HG03442 (cell line): ENCODE data around the gene RBM18.

Experiments
- ATAC-seq: cut with Tn5 transposase; IDR thresholded peaks from one replicate; pipeline ENCODE4 v1.9.1; 2021; ENCODE audit warnings: mild to moderate bottlenecking, moderate library complexity; ENCODE audit not compliant: unreplicated experiment

The RBM18 gene

GRCh38 chr9:122207096-122207495 is 57.5 kb downstream of the RBM18 start:
- ATAC-seq, result no peak

DNA sequence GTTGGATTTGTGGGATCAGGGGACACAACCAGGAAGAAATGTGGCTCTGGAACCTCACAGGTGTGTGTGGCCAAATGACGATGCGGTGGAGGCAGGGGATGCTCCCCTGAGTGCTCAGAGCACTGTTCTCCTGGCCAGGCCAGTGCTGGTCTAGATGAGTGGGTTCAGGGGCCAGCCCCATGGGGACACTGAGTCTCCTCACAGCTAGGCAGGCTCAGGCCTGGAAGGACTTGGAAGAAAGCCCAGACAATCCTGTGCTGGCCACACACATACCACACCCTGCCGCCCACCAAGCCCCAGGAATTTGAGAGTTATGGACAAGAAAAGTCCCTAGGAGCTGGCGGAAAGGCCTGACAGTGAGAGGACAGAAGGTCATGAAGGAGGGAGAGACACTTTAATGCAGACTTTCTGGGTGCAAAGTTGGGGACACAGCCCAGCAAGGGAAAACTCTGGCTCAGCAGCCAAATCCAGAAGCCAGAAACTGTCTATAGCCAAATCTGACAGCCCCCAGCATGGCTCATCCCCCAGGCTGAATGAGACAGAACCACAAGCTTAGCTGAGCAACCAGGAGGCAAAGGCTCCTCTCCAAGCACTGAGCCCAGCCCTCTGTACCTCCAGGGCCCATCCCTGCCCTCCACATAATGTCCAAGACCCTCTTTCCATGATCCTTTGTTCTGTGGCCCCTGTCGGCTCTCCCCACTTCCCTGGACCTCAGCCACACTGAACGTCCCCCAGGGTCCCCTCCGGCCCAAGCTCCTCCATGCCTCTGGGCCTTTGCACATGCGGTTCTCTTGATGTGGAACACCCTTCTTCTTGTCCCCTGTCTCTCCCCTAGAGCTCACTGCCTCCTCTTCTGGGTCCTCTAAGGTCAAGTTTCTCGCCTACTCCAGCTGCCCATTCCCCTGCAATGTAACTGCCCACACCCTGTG is 58.3 kb downstream of the RBM18 start:
- no peak for ATAC-seq

DNA sequence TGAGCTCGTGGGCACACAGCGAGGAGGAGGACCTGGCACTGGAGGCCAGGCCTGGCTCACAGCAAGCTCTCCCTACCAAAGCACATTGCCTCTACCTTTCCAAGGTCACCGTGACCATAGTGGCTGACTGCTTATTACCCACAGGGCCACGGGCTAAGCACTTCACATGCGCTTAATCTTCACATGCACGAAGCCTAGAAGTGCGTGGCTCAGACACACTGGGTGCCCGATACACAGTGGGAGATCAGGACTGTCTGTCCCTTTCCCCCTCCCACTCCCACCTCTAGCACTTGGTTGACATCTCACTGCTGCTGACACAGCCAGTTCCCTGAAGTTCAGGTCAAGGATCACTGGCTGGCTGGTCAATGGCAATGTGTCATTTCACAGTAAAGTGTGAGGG is 59.5 kb downstream of the RBM18 start:
- no peak for ATAC-seq

GRCh38 chr9:122204491-122204890 is 60.1 kb downstream of the RBM18 start:
- no peak for ATAC-seq

DNA sequence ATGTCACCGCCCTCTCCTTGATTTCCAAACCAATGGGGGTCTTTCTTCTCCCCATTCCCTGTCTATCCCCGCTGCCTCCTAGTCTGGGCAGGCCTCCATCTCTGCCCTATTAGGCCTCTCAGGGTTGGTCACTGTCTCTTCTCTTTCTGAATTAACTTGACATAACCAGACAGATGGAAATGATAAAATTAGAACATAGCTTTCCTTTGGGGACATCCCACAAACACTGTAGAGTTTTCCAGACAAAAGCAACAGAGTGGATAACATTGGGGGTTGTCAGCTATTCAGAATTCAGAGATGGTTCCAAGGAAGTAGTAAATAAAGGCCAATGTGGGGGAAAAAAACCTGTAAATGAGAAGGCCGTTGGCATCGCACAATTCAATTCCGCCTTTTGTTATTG is 60.6 kb downstream of the RBM18 start:
- ATAC-seq, result no peak

DNA sequence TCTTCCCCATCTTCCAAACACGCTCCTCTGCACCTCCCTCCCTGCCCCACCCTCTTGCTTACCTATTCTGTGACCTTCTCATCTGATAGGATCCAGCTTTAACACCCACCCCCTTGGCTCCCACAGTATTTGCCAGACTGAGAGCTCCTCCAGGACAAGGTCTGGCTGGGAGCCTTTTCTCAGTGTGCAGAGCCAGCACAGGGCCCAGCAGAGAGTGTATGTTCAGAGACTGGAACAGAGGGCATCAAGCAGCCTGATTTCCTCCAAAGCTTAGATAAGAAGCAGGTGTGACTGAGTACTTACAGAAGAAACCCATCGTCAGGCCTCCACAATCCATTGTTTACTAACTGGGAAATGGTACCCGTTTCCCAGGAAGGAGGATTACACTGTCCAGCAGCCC is 62.5 kb downstream of the RBM18 start:
- ATAC-seq, result no peak

DNA sequence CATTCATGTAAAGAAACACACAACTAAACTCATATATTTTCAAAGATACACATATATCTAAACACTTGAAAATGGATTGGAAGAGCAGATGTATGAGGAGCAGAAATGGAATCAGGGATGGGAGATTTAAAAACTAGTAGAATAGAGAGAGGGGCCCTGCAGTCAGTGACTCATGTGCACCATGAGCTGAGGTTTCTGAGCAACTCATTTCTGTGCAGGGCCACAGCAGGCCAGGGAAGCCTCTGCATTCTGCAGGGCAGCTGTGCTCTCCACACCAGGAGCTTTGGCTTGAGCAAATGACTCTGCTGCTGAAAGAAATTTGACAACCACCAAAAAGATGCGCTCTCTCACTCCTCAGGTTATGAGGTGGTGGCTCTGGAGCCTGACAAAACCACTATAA is 63.0 kb downstream of the RBM18 start:
- ATAC-seq, result no peak

DNA sequence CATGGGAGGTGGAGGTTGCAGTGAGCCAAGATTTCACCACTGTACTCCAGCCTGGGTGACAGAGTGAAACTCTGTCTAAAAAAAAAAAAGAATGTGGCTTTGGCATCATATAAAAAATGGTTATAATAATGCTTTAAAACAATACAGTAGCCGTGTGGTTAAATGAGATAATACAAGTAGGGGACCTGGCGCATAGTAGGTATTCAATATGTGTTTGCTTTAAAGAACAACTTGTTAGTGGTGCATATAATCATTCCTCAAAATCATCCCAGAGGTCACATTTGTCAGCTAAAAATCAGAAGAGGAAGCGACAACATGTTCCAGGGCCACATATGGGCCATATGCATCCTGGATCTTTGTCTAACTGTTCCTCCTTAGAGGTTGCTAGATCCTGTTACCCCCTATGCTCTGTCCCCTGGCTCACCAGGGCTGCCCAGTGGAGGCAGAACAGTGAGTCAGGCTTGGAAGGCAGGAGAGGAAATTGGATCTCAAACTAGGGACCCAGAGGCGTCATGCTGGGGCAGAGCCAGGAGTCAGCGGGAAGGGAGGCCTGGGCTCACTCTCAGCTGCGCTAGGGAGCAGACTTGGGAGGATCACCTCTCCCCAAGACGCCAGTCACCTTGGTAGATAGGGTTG is 63.6 kb downstream of the RBM18 start:
- ATAC-seq, result no peak

DNA sequence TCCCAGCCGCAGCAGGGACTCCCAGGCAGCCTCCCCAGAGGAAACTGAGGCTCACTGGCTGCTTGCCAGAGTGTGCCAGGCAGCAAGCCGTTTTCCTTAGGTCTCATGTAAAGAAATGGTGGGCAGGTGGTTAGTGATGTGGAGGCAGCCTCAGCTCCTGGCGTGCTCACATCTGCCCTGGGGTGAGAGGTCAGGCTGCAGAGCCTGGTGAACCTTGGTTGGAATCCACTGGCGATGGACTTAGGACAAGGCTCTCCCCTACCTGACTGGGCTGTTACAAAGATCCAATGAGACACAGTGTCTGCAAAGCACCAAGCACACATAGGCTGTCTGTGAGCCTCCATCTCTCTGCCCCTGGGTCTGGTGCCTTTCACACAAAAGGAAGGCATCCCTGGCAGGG is 66.8 kb downstream of the RBM18 start:
- ATAC-seq, result no peak

DNA sequence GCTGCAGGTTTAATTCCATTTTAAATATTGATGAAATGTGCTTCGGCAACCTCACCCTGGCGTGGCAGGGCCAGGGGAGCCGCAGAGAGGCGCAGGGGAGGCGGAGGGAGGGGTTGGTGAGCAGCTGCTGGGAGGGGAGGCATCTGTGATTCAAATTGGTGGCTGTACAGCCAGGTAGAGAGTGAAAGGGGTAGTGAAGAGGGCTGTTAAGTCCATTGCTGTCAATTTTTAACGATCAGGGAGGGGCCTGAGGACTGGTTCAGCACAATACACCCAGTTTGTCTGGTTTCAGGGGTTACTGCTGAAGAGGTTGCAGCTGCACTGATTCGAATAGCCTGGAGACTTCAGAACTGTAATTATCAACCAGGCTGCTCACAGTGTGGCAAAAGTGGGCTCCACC is 67.2 kb downstream of the RBM18 start:
- ATAC-seq, result no peak

- ATAC-seq, result no peak
These were observed 68.8 kb downstream of the RBM18 start for GRCh38 chr9:122195875-122196274.

DNA sequence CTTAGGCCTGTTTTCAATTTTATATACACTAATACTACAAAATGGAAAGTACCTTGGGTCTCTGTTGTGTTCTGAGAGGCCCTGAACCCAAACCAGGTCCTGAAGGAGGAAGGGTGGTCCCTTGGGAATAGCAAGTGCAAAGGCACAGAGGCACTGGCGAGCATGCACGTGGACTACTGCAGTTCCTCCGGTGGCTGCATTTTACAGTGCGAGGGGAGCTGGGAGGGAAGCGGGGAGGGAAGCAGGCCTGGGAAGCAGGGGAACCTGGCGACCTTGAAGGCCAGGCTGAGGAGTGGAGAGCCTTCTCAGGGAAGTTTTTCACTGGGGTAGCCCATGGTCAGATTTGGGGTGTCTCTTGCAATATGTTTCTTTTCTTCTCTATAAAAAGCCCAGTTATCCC is 71.0 kb downstream of the RBM18 start:
- no peak for ATAC-seq

DNA sequence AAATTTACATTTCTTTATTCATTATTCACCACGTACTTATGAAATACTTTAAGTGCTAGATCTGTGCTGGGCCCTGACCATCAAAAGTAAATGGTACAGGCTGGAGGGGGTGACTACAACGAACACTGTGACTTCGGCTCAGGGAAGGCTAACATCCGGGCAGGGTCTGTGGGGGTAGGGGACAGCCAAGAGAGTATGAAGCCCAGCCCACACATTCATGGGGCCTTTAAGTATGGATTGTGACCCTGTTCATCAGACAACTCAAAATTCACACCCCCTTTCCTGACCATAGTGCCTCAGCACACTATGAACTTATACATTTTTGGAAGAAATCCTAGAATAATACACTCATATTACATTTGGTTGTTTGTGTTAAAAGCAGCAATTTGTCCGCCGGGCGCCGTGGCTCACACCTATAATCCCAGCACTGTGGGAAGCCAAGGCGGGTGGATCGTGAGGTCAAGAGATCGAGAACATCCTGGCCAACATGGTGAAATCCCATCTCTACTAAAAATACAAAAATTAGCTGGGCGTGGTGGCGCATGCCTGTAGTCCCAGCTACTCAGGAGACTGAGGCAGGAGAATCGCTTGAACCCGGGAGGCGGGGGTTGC is 71.6 kb downstream of the RBM18 start:
- no peak for ATAC-seq

DNA sequence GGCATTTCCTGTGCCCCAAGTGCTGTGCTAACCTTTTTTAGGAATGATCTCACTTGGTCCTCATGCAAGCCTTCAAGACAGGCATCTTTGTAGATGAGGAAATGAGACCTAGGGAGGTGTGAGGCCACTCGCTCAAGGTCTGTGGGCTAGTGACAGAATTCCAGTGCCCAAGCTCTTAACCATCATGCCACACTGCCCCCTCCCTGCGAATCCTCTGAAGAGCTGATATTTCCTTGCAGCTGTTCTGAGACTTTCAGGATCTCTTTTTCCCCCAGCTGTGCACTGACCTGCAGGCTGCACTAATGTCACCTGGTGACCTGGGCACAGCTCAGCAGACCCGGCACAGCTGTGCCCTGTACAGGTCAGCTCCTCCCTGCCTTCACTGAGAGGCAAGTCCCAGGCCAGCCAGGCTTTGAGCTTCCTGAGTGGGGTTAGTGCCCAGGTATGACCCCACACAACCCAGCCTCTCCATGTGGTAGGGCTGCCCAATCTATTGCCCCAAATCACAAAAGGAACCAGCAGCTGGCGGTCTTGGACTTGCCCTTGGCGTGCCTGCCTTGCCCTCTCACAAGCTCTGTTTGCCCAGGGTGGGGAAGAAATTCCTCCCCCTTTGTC is 72.3 kb downstream of the RBM18 start:
- no peak for ATAC-seq

GRCh38 chr9:122191584-122191983 is 73.1 kb downstream of the RBM18 start:
- ATAC-seq, result no peak

DNA sequence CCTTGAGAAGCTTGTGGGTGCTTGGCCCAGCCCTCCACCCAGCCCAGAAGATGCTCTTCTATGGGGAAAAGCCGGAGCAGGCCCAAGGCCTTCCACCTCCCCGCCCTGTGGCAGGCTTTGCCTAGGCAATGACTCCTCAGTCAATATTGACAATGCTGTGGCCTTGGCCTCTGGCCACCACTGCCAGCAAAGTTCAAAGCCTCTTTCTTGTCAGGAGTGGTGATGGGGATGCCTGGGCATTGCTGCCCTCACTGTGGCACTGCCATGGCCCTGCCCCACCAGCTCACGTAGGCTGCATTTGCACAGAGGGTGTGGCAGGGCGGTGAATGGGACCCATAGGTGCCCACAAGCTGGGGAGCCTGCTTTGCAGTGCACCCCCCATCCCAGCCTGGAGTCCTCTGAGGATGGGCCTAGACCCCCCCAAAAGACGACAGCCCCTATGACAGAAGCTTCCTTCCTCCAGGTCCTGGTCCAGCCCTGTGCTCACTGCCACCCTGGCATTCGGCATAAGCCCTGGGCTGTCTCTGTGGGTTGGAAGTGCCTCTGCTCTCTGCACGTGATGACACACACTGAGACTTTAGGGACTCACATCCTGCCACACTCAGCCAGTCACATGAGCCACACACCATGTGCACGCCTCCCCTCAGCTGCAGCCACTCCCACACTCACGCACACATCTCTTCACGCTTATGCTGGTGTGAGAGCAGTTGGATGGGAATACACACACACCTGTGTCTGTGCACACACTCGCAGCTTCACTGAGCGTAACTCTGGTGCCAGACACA is 73.9 kb downstream of the RBM18 start:
- ATAC-seq, result no peak

GRCh38 chr9:122188369-122188768 is 76.3 kb downstream of the RBM18 start:
- ATAC-seq, result no peak
